H1 (cell line): ENCODE results near the gene UGGT2. TPM values are rescaled to one million over a fixed set of nuclear protein-coding genes. Genes with fewer than 3 reads are reported as not detected.
A peak's percentile ranks its signal among the peaks of the same experiment; 100 is the strongest.

Source experiments
- CTCF ChIA-PET: fragments of 300-600 bp; sonication (Branson Sonifier 250); formaldehyde crosslinking; loops from one replicate; lab custom pipeline; 2021; ENCODE audit not compliant: partially characterized antibody; lab: Charles Lee
- POLR2A ChIA-PET: fragments of 300-600 bp; sonication (Branson Sonifier 250); formaldehyde crosslinking; loops from one replicate; lab custom pipeline; 2021; ENCODE audit warnings: inconsistent platforms; ENCODE audit not compliant: partially characterized antibody; lab: Charles Lee
- DNase-seq, 2 experiments: peaks; one replicate each; pipeline versions ENCODE4 v3.0.0 to v3.0.0-alpha.2; 2010 to 2022; ENCODE audit warnings: low spot score in 2 of 2, low read depth in 1 of 2, mixed read lengths in 1 of 2
- FAIRE-seq: peaks from 2 replicates; lab custom pipeline; 2011; peaks lifted over from hg19 to GRCh38; lab: Jason Lieb, UNC
- H2AFZ ChIP-seq: 2 replicates; pipeline ENCODE4 v1.8.1; 2012; ENCODE audit warnings: low read length, inconsistent platforms
- H2AK5ac ChIP-seq: 2 replicates; pipeline ENCODE4 v1.6.1; 2013; ENCODE audit warnings: low read depth, low read length
- H2BK120ac ChIP-seq: replicated peaks from 2 replicates; pipeline ENCODE3; 2013; ENCODE audit warnings: low read depth, low read length, inconsistent platforms
- H2BK12ac ChIP-seq: 2 replicates; pipeline ENCODE4 v1.6.1; 2013; ENCODE audit warnings: low read depth, low read length
- H2BK15ac ChIP-seq: 2 replicates; pipeline ENCODE4 v1.6.1; 2013; ENCODE audit warnings: low read length
- H2BK20ac ChIP-seq: 2 replicates; pipeline ENCODE4 v1.6.1; 2013; ENCODE audit warnings: low read length
- H2BK5ac ChIP-seq: 2 replicates; pipeline ENCODE4 v1.6.1; 2013; ENCODE audit warnings: low read depth, low read length
- H3K14ac ChIP-seq: 2 replicates; pipeline ENCODE4 v1.6.1; 2013; ENCODE audit warnings: inconsistent platforms; ENCODE audit not compliant: insufficient read length
- H3K18ac ChIP-seq: 2 replicates; pipeline ENCODE4 v1.6.1; 2013; ENCODE audit warnings: low read length; ENCODE audit errors: extremely low read depth
- H3K23ac ChIP-seq: 2 replicates; pipeline ENCODE4 v1.6.1; 2013; ENCODE audit warnings: inconsistent platforms; ENCODE audit not compliant: insufficient read length
- H3K23me2 ChIP-seq: 2 replicates; pipeline ENCODE4 v1.6.1; 2013; ENCODE audit warnings: low read depth, low read length
- H3K27ac ChIP-seq: 2 replicates; pipeline ENCODE4 v1.6.1; 2011; ENCODE audit warnings: low read depth, low read length, inconsistent platforms
- H3K27me3 ChIP-seq, 4 experiments: replicated peaks in 1 of 4; 1 replicate in 1 of 4; 2 replicates in 3 of 4; pipeline versions ENCODE4 v1.6.1 to v1.8.1; 2011 to 2013; ENCODE audit warnings: low read length in 3 of 4, mild to moderate bottlenecking in 3 of 4, inconsistent platforms in 2 of 4, mixed read lengths in 2 of 4, moderate library complexity in 1 of 4; ENCODE audit not compliant: control insufficient read depth in 3 of 4, insufficient read depth in 3 of 4; ENCODE audit errors: extremely low read depth in 1 of 4
- H3K36me3 ChIP-seq, 4 experiments: 2 replicates each; pipeline versions ENCODE4 v1.6.1 to v1.8.1; 2011 to 2013; ENCODE audit warnings: mild to moderate bottlenecking in 4 of 4, low read length in 3 of 4, moderate library complexity in 2 of 4, control low read depth in 1 of 4, inconsistent platforms in 1 of 4; ENCODE audit not compliant: insufficient read depth in 4 of 4, control insufficient read depth in 2 of 4
- H3K4ac ChIP-seq: replicated peaks from 2 replicates; pipeline ENCODE3; 2013; ENCODE audit warnings: low read length, low read depth, mixed read lengths, inconsistent platforms; ENCODE audit not compliant: insufficient read length
- H3K4me1 ChIP-seq, 4 experiments: replicated peaks in 1 of 4; 1 replicate in 1 of 4; 2 replicates in 3 of 4; pipeline versions ENCODE4 v1.6.1 to v1.8.1; 2011 to 2013; ENCODE audit warnings: low read length in 3 of 4, inconsistent platforms in 2 of 4, mixed read lengths in 1 of 4; ENCODE audit not compliant: insufficient read depth in 4 of 4, control insufficient read depth in 3 of 4
- H3K4me2 ChIP-seq, 2 experiments: 2 replicates each; pipeline versions ENCODE4 v1.6.1 to v1.8.1; 2011 to 2013; ENCODE audit warnings: low read depth in 2 of 2, low read length in 2 of 2, control low read depth in 1 of 2, inconsistent platforms in 1 of 2, mild to moderate bottlenecking in 1 of 2; ENCODE audit not compliant: insufficient read depth in 1 of 2
- H3K4me3 ChIP-seq, 4 experiments: fragments of 200-600, 300-600 bp in 1 of 4; sonication (generic), shearing (Covaris generic), sonication (Bioruptor Twin) in 1 of 4; 2 replicates each; pipeline versions ENCODE4 v1.5.1 to v1.8.1; 2011 to 2016; ENCODE audit warnings: low read length in 4 of 4, low read depth in 3 of 4, control low read depth in 2 of 4, inconsistent platforms in 2 of 4, mild to moderate bottlenecking in 2 of 4, mixed read lengths in 1 of 4, moderate library complexity in 1 of 4; ENCODE audit not compliant: insufficient read depth in 2 of 4; ENCODE audit errors: extremely low read depth in 1 of 4
- H3K56ac ChIP-seq: replicated peaks from 2 replicates; pipeline ENCODE3; 2013; ENCODE audit warnings: low read depth, mild to moderate bottlenecking, mixed read lengths, low read length, inconsistent platforms; ENCODE audit not compliant: insufficient read length
- H3K79me1 ChIP-seq: 2 replicates; pipeline ENCODE4 v1.6.1; 2013; ENCODE audit warnings: low read depth, low read length, control low read depth
- H3K79me2 ChIP-seq, 2 experiments: 2 replicates each; pipeline versions ENCODE4 v1.6.1 to v1.8.1; 2012 to 2013; ENCODE audit warnings: low read length in 2 of 2, mild to moderate bottlenecking in 2 of 2, inconsistent platforms in 1 of 2; ENCODE audit not compliant: insufficient read depth in 2 of 2, control insufficient read depth in 1 of 2
- H3K9ac ChIP-seq, 4 experiments: replicated peaks in 1 of 4; 1 replicate in 1 of 4; 2 replicates in 3 of 4; pipeline versions ENCODE4 v1.6.1 to v1.8.1; 2011 to 2013; ENCODE audit warnings: low read depth in 3 of 4, low read length in 3 of 4, control low read depth in 2 of 4, mild to moderate bottlenecking in 2 of 4, moderate library complexity in 2 of 4, inconsistent platforms in 1 of 4; ENCODE audit errors: extremely low read depth in 1 of 4
- H3K9me3 ChIP-seq, 2 experiments: 2 replicates each; pipeline versions ENCODE4 v1.6.1 to v1.8.1; 2012 to 2013; ENCODE audit warnings: mild to moderate bottlenecking in 2 of 2, moderate library complexity in 2 of 2, control low read depth in 1 of 2, inconsistent platforms in 1 of 2, low read depth in 1 of 2, low read length in 1 of 2, mixed read lengths in 1 of 2; ENCODE audit not compliant: insufficient read depth in 2 of 2
- H4K20me1 ChIP-seq, 2 experiments: replicated peaks in 1 of 2; 2 replicates each; pipeline versions ENCODE3 to v1.8.1; 2011 to 2013; ENCODE audit warnings: inconsistent platforms in 2 of 2, low read length in 2 of 2, mild to moderate bottlenecking in 1 of 2; ENCODE audit not compliant: insufficient read depth in 2 of 2, control insufficient read depth in 1 of 2
- H4K5ac ChIP-seq: 2 replicates; pipeline ENCODE4 v1.6.1; 2013; ENCODE audit warnings: low read length, low read depth, mixed read lengths, inconsistent platforms; ENCODE audit not compliant: insufficient read length
- H4K8ac ChIP-seq: 2 replicates; pipeline ENCODE4 v1.8.0; 2013; ENCODE audit warnings: mild to moderate bottlenecking, moderate library complexity, low read length, inconsistent platforms; ENCODE audit not compliant: insufficient read depth; ENCODE audit errors: extremely low read depth
- H4K91ac ChIP-seq: replicated peaks from 2 replicates; pipeline ENCODE3; 2013; ENCODE audit warnings: low read length, mixed read lengths, inconsistent platforms; ENCODE audit not compliant: insufficient read length
- BCL11A ChIP-seq, 2 experiments: IDR thresholded peaks; one replicate each; pipeline ENCODE4 v1.6.1; 2011; ENCODE audit warnings: low read depth in 2 of 2, low read length in 2 of 2, mild to moderate bottlenecking in 2 of 2
- E2F6 ChIP-seq: IDR thresholded peaks from 2 replicates; pipeline ENCODE4 v1.6.1; 2012; ENCODE audit warnings: inconsistent platforms
- RAD21 ChIP-seq, 2 experiments: IDR thresholded peaks in 1 of 2; conservative IDR thresholded peaks in 1 of 2; 2 replicates each; pipeline ENCODE4 v1.6.1; 2011; ENCODE audit warnings: low read depth in 2 of 2, low read length in 2 of 2, improper control_type of control experiment in 1 of 2, inconsistent platforms in 1 of 2, mild to moderate bottlenecking in 1 of 2, moderate library complexity in 1 of 2
- SIRT6 ChIP-seq: IDR thresholded peaks from one replicate; pipeline ENCODE4 v1.7.1; 2012; ENCODE audit warnings: low read length, inconsistent platforms
- SP1 ChIP-seq: IDR thresholded peaks from 2 replicates; pipeline ENCODE4 v1.6.1; 2011; ENCODE audit warnings: low read depth, low read length
- TAF7 ChIP-seq: optimal IDR thresholded peaks from 2 replicates; pipeline ENCODE3; 2011; ENCODE audit warnings: low read depth, mild to moderate bottlenecking, inconsistent platforms, low read length, moderate library complexity, borderline replicate concordance
- WGBS, 2 experiments: shearing (Covaris generic) in 1 of 2; methylation state at CpG; one replicate each; pipeline versions ENCODE4 v1.1.6 to v1.1.7; 2013 to 2015; ENCODE audit warnings: low lambda C conversion rate in 2 of 2, mixed read lengths in 2 of 2, inconsistent platforms in 1 of 2, low coverage in 1 of 2, missing lambda C conversion rate in 1 of 2; ENCODE audit not compliant: insufficient replicate concordance in 2 of 2, insufficient coverage in 1 of 2, insufficient read length in 1 of 2; ENCODE audit errors: extremely low coverage in 1 of 2, missing lambda C conversion rate in 1 of 2; 5-methylcytosine and 5-hydroxymethylcytosine counted together
- long read RNA-seq, 2 experiments: library from RNA in 1 of 2; library from capped mRNA in 1 of 2; stranded (forward); transcript quantifications; one replicate each; pipeline ENCODE4 v2.0.0, GENCODE V29; 2021; ENCODE audit warnings: inconsistent platforms in 1 of 2
- polyA minus RNA-seq, 3 experiments: library from RNA; depleted of rRNA, polyadenylated mRNA; stranded (reverse); fragments of >200 nt; gene quantifications; 1 replicate in 2 of 3; 2 replicates in 1 of 3; pipeline ENCODE4 v1.2.3, GENCODE V29; 2011
- polyA plus RNA-seq, 7 experiments: library from polyadenylated mRNA; depleted of rRNA in 3 of 7; stranded (reverse) in 5 of 7; unstranded in 2 of 7; fragments of >200 nt in 5 of 7; fragments of 200-250 nt in 2 of 7; gene quantifications; 1 replicate in 5 of 7; 2 replicates in 1 of 7; 4 replicates in 1 of 7; pipeline versions ENCODE4 v1.2.1 to v1.2.3, GENCODE V29; 2011 to 2013; ENCODE audit warnings: missing spikeins in 2 of 7, mixed read lengths in 2 of 7
- total RNA-seq: library from RNA; stranded (reverse); fragmentation: NEBNext Ultra II Directional; extraction: Animal tissue kit (Norgen Biotek cat#: 25700); gene quantifications from 2 replicates; pipeline ENCODE4 v1.2.1, GENCODE V29; 2021

UGGT2 gene
- total RNA-seq: 21.9 and 25.1 TPM in 2 replicates
- 5.9 and 6.0 TPM in 2 replicates for polyA plus RNA-seq (2011; rRNA removed)
- polyA plus RNA-seq (2011; cell fraction: cytosol; rRNA removed): 10.1 TPM
- polyA plus RNA-seq (2011; cell fraction: nucleus; rRNA removed): 31.8 TPM
- 7.6 to 11.5 TPM (median 8.7 TPM) in 4 replicates for polyA plus RNA-seq (2012, experiment 1 of 2)
- polyA plus RNA-seq (2012, experiment 2 of 2): 2.2 TPM
- 29.1 TPM for polyA plus RNA-seq (2013, experiment 1 of 2)
- 28.5 TPM for polyA plus RNA-seq (2013, experiment 2 of 2)
- 19.4 and 26.4 TPM in 2 replicates for polyA minus RNA-seq (2011; rRNA and poly(A)+ RNA removed)
- polyA minus RNA-seq (2011; cell fraction: cytosol; rRNA and poly(A)+ RNA removed): 14.2 TPM
- 163 TPM for polyA minus RNA-seq (2011; cell fraction: nucleus; rRNA and poly(A)+ RNA removed)
- long read RNA-seq, experiment 1, full-length matches to known transcripts: 2 of 11 reads
- long read RNA-seq, experiment 1, partial matches to known transcripts: 5 of 11 reads
- long read RNA-seq, experiment 1, other reads (novel, unspliced or antisense): 4 of 11 reads
- long read RNA-seq, experiment 2, transcript UGGT2-204 (10 exons, 1,547 nt): major isoform, 6 of 17 reads
- long read RNA-seq, experiment 2, partial matches to known transcripts: 4 of 17 reads
- long read RNA-seq, experiment 2, other reads (novel, unspliced or antisense): 5 of 17 reads

GRCh38 chr13:96053003-96053703 is at the start of gene UGGT2:
Gene UGGT2, minus strand, starts transcription at chr13:96053401. Its CDS starts 89 bp downstream, at chr13:96053312.
- Histone ChIP-seq H2BK20ac (no peak within 1 kb of the TSS), H3K4ac (peak within 1 kb of the TSS; percentile 97), H3K56ac (peak within 1 kb of the TSS; percentile 97), H3K4me3 (peak within 1 kb of the TSS; percentile 73 to 97 (median 84)), H3K79me2 (peaks cover 0 to 23% of the 10 kb centered on the region in 2 experiments; a peak in 2 of 4 replicates), H4K20me1 (no peaks in the 10 kb centered on the region), H3K9ac (peak within 1 kb of the TSS; percentile 75 to 84 (median 79)), H3K27ac (peak within 1 kb of the TSS; percentile 48; the same call in 1 of the 2 replicates), H2AK5ac (no peak within 1 kb of the TSS), H3K23ac (no peak within 1 kb of the TSS), H2BK12ac (no peak within 1 kb of the TSS), H4K91ac (peak within 1 kb of the TSS; percentile 99), H4K5ac (peak within 1 kb of the TSS; percentile 55), H2BK120ac (peak within 1 kb of the TSS; percentile 92), H3K27me3 (no peaks in the 10 kb centered on the region), H3K14ac (no peak within 1 kb of the TSS), H2BK5ac (peak within 1 kb of the TSS; percentile 71; the same call in 1 of the 2 replicates), H2AFZ (peak within 1 kb of the TSS; percentile 97), H2BK15ac (no peak within 1 kb of the TSS), H3K79me1 (peaks cover 3% of the 10 kb centered on the region; the same call in 1 of the 2 replicates), H3K36me3 (no peaks in the 10 kb centered on the region), H3K9me3 (no peaks in the 10 kb centered on the region), H4K8ac (peak within 1 kb of the TSS; percentile 84; the same call in 1 of the 2 replicates), H3K23me2 (peaks cover 3% of the 10 kb centered on the region; the same call in 1 of the 2 replicates), H3K18ac (peak within 1 kb of the TSS; percentile 91), H3K4me1 (no peaks in the 10 kb centered on the region), H3K4me2 (peak within 1 kb of the TSS; percentile 75 to 78)
- ChIA-PET POLR2A (interaction anchor here (0.6 to 2.2 kb wide), 15 partner anchors 9 to 235 kb away, joined by 3 to 21 read pairs (median 3); no protein-coding TSS in a partner anchor), CTCF (interaction anchor here (0.8 to 2.7 kb wide), 5 partner anchors 10 to 408 kb away, joined by 3 to 11 read pairs (median 4); no protein-coding TSS in a partner anchor)
- FAIRE-seq: no peak
- DNase-seq: peak; percentile 59 to 88
- WGBS, 2 experiments: 1% methylated on average over 56 of the region's 77 CpGs; no CpG with 5 or more reads in 1 of the 2 experiments
- TF ChIP-seq SIRT6: no peak
- TF ChIP-seq SP1: no peak
- no peak for TF ChIP-seq TAF7
- peak; percentile 73 for TF ChIP-seq E2F6
- 0 out of 4 replicates have a peak, but pooled peaks of 1 of the 2 experiments have one; percentile 6 for TF ChIP-seq RAD21 (IDR thresholded peaks at IDR 0.05 in 1 of 2, conservative IDR thresholded peaks at IDR 0.05 in 1 of 2; ENCODE audit: low read depth in 2 of 2, low read length in 2 of 2)
- no peak for TF ChIP-seq BCL11A (IDR thresholded peaks at IDR 0.05; ENCODE audit: low read depth in 2 of 2, low read length in 2 of 2)
